OCI-LY3 (cell line): ENCODE data around the gene CD247.

Source experiments
- H2AFZ ChIP-seq: fragments of 200-600, 300-600 bp; shearing (Covaris generic); 2 replicates; pipeline ENCODE4 v1.6.0; 2014; ENCODE audit warnings: antibody characterized with exemption, low read depth, low read length
- H3K27ac ChIP-seq: fragments of 200-600, 300-600 bp; sonication (generic); 2 replicates; pipeline ENCODE4 v1.5.1; 2014; ENCODE audit warnings: mild to moderate bottlenecking, low read length, moderate library complexity, mixed read lengths
- H3K27me3 ChIP-seq: fragments of 200-600, 300-600 bp; sonication (generic); 2 replicates; pipeline ENCODE4 v1.6.1; 2014; ENCODE audit warnings: low read depth, low read length, mixed read lengths
- H3K36me3 ChIP-seq: fragments of 200-600, 300-600 bp; sonication (generic); replicated peaks from 2 replicates; pipeline ENCODE3; 2014; ENCODE audit warnings: low read depth, low read length, mixed read lengths
- H3K4me1 ChIP-seq: fragments of 300-600, 200-600 bp; sonication (generic); 2 replicates; pipeline ENCODE4 v1.6.1; 2014; ENCODE audit warnings: low read length, mixed read lengths
- H3K4me2 ChIP-seq: fragments of 200-600, 300-600 bp; sonication (generic); 2 replicates; pipeline ENCODE4 v1.6.1; 2014; ENCODE audit warnings: low read length, mixed read lengths
- H3K4me3 ChIP-seq: fragments of 300-600, 200-600 bp; sonication (generic); 2 replicates; pipeline ENCODE4 v1.5.1; 2014; ENCODE audit warnings: antibody characterized with exemption, mild to moderate bottlenecking, low read length, moderate library complexity
- H3K79me2 ChIP-seq: fragments of 300-600, 200-600 bp; shearing (Covaris generic); 2 replicates; pipeline ENCODE4 v1.6.1; 2014; ENCODE audit warnings: mild to moderate bottlenecking, low read length, mixed read lengths
- H3K9ac ChIP-seq: fragments of 300-600, 200-600 bp; shearing (Covaris generic); 2 replicates; pipeline ENCODE4 v1.6.0; 2014; ENCODE audit warnings: mild to moderate bottlenecking, low read length, moderate library complexity
- H3K9me3 ChIP-seq: fragments of 200-600, 300-600 bp; shearing (Covaris generic); 2 replicates; pipeline ENCODE4 v1.6.1; 2014; ENCODE audit warnings: low read length, mixed read lengths; ENCODE audit not compliant: insufficient read depth
- H4K20me1 ChIP-seq: fragments of 200-600, 300-600 bp; sonication (generic); 2 replicates; pipeline ENCODE4 v1.6.1; 2016; ENCODE audit warnings: low read length, mixed read lengths; ENCODE audit not compliant: insufficient read depth
- CTCF ChIP-seq: fragments of 200-600, 300-600 bp; sonication (generic); IDR thresholded peaks from 2 replicates; pipeline ENCODE4 v1.5.1; 2014; ENCODE audit warnings: antibody characterized with exemption, low read length, low read depth
- EZH2phosphoT487 ChIP-seq: fragments of 200-600 bp; shearing (Covaris generic); IDR thresholded peaks from 2 replicates; pipeline ENCODE4 v1.6.1; 2018; ENCODE audit warnings: antibody characterized with exemption, mixed run types, low read depth

Gene CD247

GRCh38 chr1:167419245-167419644 lies 99.1 kb downstream of the CD247 start:
- no peak overlapping the region for H2AFZ ChIP-seq
- no peaks in the 10 kb centered on the region for H3K9me3 ChIP-seq
- H3K27me3 ChIP-seq = no peaks in the 10 kb centered on the region
- TF ChIP-seq EZH2phosphoT487 (no peak), CTCF (no peak)
- no peak overlapping the region for H3K9ac ChIP-seq
- no peaks in the 10 kb centered on the region for H3K4me1 ChIP-seq
- H3K4me3 ChIP-seq = no peak overlapping the region
- no peaks in the 10 kb centered on the region for H3K36me3 ChIP-seq
- no peak overlapping the region for H3K27ac ChIP-seq
- H3K4me2 ChIP-seq = no peak overlapping the region
- H3K79me2 ChIP-seq = no peaks in the 10 kb centered on the region
- H4K20me1 ChIP-seq = no peaks in the 10 kb centered on the region

GRCh38 chr1:167418391-167418790 lies 99.9 kb downstream of the CD247 start:
- Histone ChIP-seq H3K79me2 (no peaks in the 10 kb centered on the region), H3K4me2 (no peak overlapping the region), H3K27me3 (no peaks in the 10 kb centered on the region), H4K20me1 (no peaks in the 10 kb centered on the region), H3K36me3 (no peaks in the 10 kb centered on the region), H3K27ac (no peak overlapping the region), H3K9ac (no peak overlapping the region), H3K4me1 (no peaks in the 10 kb centered on the region), H3K4me3 (no peak overlapping the region), H3K9me3 (no peaks in the 10 kb centered on the region), H2AFZ (no peak overlapping the region)
- TF ChIP-seq CTCF = no peak
- TF ChIP-seq EZH2phosphoT487 = no peak

- H3K27ac ChIP-seq = no peak overlapping the region
- TF ChIP-seq EZH2phosphoT487 = no peak
- TF ChIP-seq CTCF = no peak
- no peak overlapping the region for H3K4me3 ChIP-seq
- no peaks in the 10 kb centered on the region for H3K9me3 ChIP-seq
- no peaks in the 10 kb centered on the region for H3K79me2 ChIP-seq
- no peak overlapping the region for H3K4me2 ChIP-seq
- no peaks in the 10 kb centered on the region for H4K20me1 ChIP-seq
- no peak overlapping the region for H2AFZ ChIP-seq
- H3K4me1 ChIP-seq = no peaks in the 10 kb centered on the region
- H3K9ac ChIP-seq = no peak overlapping the region
- H3K27me3 ChIP-seq = no peaks in the 10 kb centered on the region
- peaks cover 4% of the 10 kb centered on the region for H3K36me3 ChIP-seq
Observed at GRCh38 chr1:167416506-167416905, 101.8 kb downstream of the CD247 start.

GRCh38 chr1:167413328-167413727 lies 105.0 kb downstream of the CD247 start:
- Histone ChIP-seq H3K36me3 (peaks cover 6% of the 10 kb centered on the region), H3K79me2 (no peaks in the 10 kb centered on the region), H3K27ac (no peak overlapping the region), H3K4me2 (no peak overlapping the region), H3K9ac (no peak overlapping the region), H2AFZ (no peak overlapping the region), H3K27me3 (no peaks in the 10 kb centered on the region), H4K20me1 (no peaks in the 10 kb centered on the region), H3K9me3 (no peaks in the 10 kb centered on the region), H3K4me1 (peaks cover 7% of the 10 kb centered on the region), H3K4me3 (no peak overlapping the region)
- no peak for TF ChIP-seq EZH2phosphoT487
- no peak for TF ChIP-seq CTCF
